SK-N-SH (cell line): ENCODE results near the gene LPGAT1. TPM values are rescaled to one million over a fixed set of nuclear protein-coding genes. Genes with fewer than 3 reads are reported as not detected.

Experiments
- CTCF ChIA-PET: fragments of 300-600, 350-600 bp; formaldehyde crosslinking; extraction: SDS; loops from one replicate; lab custom pipeline; 2021; lab: Yijun Ruan, JAX
- POLR2A ChIA-PET: fragments of 350-600 bp; sonication (Branson Sonifier 250); formaldehyde crosslinking; extraction: SDS; loops from one replicate; lab custom pipeline; 2020; ENCODE audit warnings: antibody characterized with exemption, inconsistent platforms; lab: Yijun Ruan, JAX
- DNase-seq: peaks from one replicate; pipeline ENCODE4 v3.0.0; 2012
- H2AFZ ChIP-seq: fragments of 200-600 bp; sonication (generic); 2 replicates; pipeline ENCODE4 v1.8.1; 2016; ENCODE audit warnings: antibody characterized with exemption, mild to moderate bottlenecking, low read depth
- H3F3A ChIP-seq: fragments of 200-600 bp; sonication (generic); replicated peaks from 2 replicates; pipeline ENCODE3; 2016; ENCODE audit warnings: antibody characterized with exemption, mild to moderate bottlenecking; ENCODE audit not compliant: insufficient read depth
- H3K27ac ChIP-seq, 2 experiments: fragments of 200-500 bp in 1 of 2; fragments of 200-600 bp in 1 of 2; sonication (Bioruptor generic) in 1 of 2; sonication (generic), shearing (Covaris generic) in 1 of 2; 2 replicates each; pipeline versions ENCODE4 v1.5.1 to v1.6.1; 2014 to 2016; ENCODE audit warnings: low read depth in 2 of 2, inconsistent platforms in 1 of 2, low read length in 1 of 2, mild to moderate bottlenecking in 1 of 2, mixed read lengths in 1 of 2
- H3K27me3 ChIP-seq: fragments of 200-600 bp; sonication (generic), shearing (Covaris generic); 2 replicates; pipeline ENCODE4 v1.6.1; 2016; ENCODE audit warnings: mixed run types; ENCODE audit not compliant: insufficient read depth
- H3K36me3 ChIP-seq, 2 experiments: fragments of 200-500 bp in 1 of 2; fragments of 200-600 bp in 1 of 2; sonication (Bioruptor generic) in 1 of 2; sonication (generic) in 1 of 2; replicated peaks in 1 of 2; 2 replicates each; pipeline versions ENCODE3 to v1.5.1; 2014 to 2016; ENCODE audit warnings: low read length in 1 of 2, mild to moderate bottlenecking in 1 of 2; ENCODE audit not compliant: insufficient read depth in 2 of 2, control insufficient read depth in 1 of 2
- H3K4me1 ChIP-seq, 2 experiments: fragments of 200-500 bp in 1 of 2; fragments of 200-600 bp in 1 of 2; sonication (Bioruptor generic) in 1 of 2; sonication (generic), shearing (Covaris generic) in 1 of 2; 2 replicates each; pipeline versions ENCODE4 v1.5.1 to v1.6.1; 2014 to 2016; ENCODE audit warnings: low read depth in 1 of 2, low read length in 1 of 2, mixed run types in 1 of 2; ENCODE audit not compliant: insufficient read depth in 2 of 2, control insufficient read depth in 1 of 2
- H3K4me2 ChIP-seq: fragments of 200-600 bp; sonication (generic), shearing (Covaris generic); 2 replicates; pipeline ENCODE4 v1.6.1; 2017; ENCODE audit warnings: mixed run types
- H3K4me3 ChIP-seq, 2 experiments: fragments of 200-500 bp in 1 of 2; fragments of 200-600 bp in 1 of 2; sonication (Bioruptor generic) in 1 of 2; sonication (generic), shearing (Covaris generic) in 1 of 2; 2 replicates each; pipeline versions ENCODE4 v1.5.1 to v1.8.1; 2014 to 2016; ENCODE audit warnings: low read depth in 2 of 2, inconsistent platforms in 1 of 2, low read length in 1 of 2, mild to moderate bottlenecking in 1 of 2, mixed read lengths in 1 of 2, moderate library complexity in 1 of 2
- H3K79me2 ChIP-seq: fragments of 200-600 bp; sonication (generic); 2 replicates; pipeline ENCODE4 v1.8.1; 2017; ENCODE audit warnings: mild to moderate bottlenecking; ENCODE audit not compliant: insufficient read depth
- H3K9ac ChIP-seq: fragments of 200-600 bp; sonication (generic); 2 replicates; pipeline ENCODE4 v1.6.1; 2017; ENCODE audit warnings: mixed run types
- H3K9me2 ChIP-seq: fragments of 200-600 bp; sonication (generic); 2 replicates; pipeline ENCODE4 v1.6.1; 2017; ENCODE audit warnings: mixed run types
- H3K9me3 ChIP-seq: fragments of 200-600 bp; sonication (generic); 2 replicates; pipeline ENCODE4 v1.6.1; 2017; ENCODE audit warnings: mixed run types, mild to moderate bottlenecking, moderate library complexity
- H4K20me1 ChIP-seq: fragments of 200-600 bp; sonication (generic); 2 replicates; pipeline ENCODE4 v1.6.1; 2017; ENCODE audit warnings: mild to moderate bottlenecking, mixed run types; ENCODE audit not compliant: insufficient read depth
- CHD2 ChIP-seq: fragments of 150-350 bp; IDR thresholded peaks from 2 replicates; pipeline ENCODE4 v1.6.1; 2018; ENCODE audit warnings: low read length; ENCODE audit not compliant: partially characterized antibody
- CTCF ChIP-seq: fragments of 200-600 bp; sonication (generic); IDR thresholded peaks from 2 replicates; pipeline ENCODE4 v1.6.1; 2017; ENCODE audit warnings: antibody characterized with exemption, mild to moderate bottlenecking, moderate library complexity
- ELF1 ChIP-seq: IDR thresholded peaks from 2 replicates; pipeline ENCODE4 v1.4.0; 2012
- EP300 ChIP-seq, 2 experiments: IDR thresholded peaks; 2 replicates each; pipeline versions ENCODE4 v1.4.0 to v1.6.1; 2012; ENCODE audit warnings: borderline replicate concordance in 1 of 2, low read depth in 1 of 2, low read length in 1 of 2
- EZH2phosphoT487 ChIP-seq: fragments of 200-600 bp; sonication (generic); IDR thresholded peaks from 2 replicates; pipeline ENCODE4 v1.6.1; 2017; ENCODE audit warnings: low read depth, mixed run types, mild to moderate bottlenecking, antibody characterized with exemption, moderate library complexity, borderline replicate concordance
- FOSL2 ChIP-seq: IDR thresholded peaks from 2 replicates; pipeline ENCODE4 v1.4.0; 2012; ENCODE audit warnings: low read depth, mild to moderate bottlenecking, moderate library complexity, borderline replicate concordance
- FOXJ3 ChIP-seq: sonication (generic); formaldehyde crosslinking; IDR thresholded peaks from 2 replicates; pipeline ENCODE4 v1.5.1; 2020; ENCODE audit warnings: mild to moderate bottlenecking, missing genetic modification reagents
- FOXM1 ChIP-seq: IDR thresholded peaks from 2 replicates; pipeline ENCODE4 v1.4.0; 2012; ENCODE audit warnings: low read depth, mild to moderate bottlenecking
- GABPA ChIP-seq: IDR thresholded peaks from 2 replicates; pipeline ENCODE4 v1.4.0; 2012; ENCODE audit warnings: low read depth, mild to moderate bottlenecking
- GATA2 ChIP-seq: sonication (generic); formaldehyde crosslinking; IDR thresholded peaks from 2 replicates; pipeline ENCODE4 v1.5.0; 2020; ENCODE audit warnings: mild to moderate bottlenecking, missing genetic modification reagents
- JUND ChIP-seq: IDR thresholded peaks from 2 replicates; pipeline ENCODE4 v1.4.0; 2012
- MXI1 ChIP-seq: IDR thresholded peaks from 2 replicates; pipeline ENCODE4 v1.6.1; 2012; ENCODE audit warnings: mild to moderate bottlenecking, low read depth, low read length, improper control_type of control experiment
- POLR2AphosphoS5 ChIP-seq: IDR thresholded peaks from 2 replicates; pipeline ENCODE4 v1.6.1; 2012; ENCODE audit warnings: low read depth, low read length
- RAD21 ChIP-seq: IDR thresholded peaks from 2 replicates; pipeline ENCODE4 v1.6.1; 2012; ENCODE audit warnings: mild to moderate bottlenecking, low read length
- RCOR1 ChIP-seq: fragments of 150-350 bp; IDR thresholded peaks from 2 replicates; pipeline ENCODE4 v1.6.1; 2017; ENCODE audit warnings: antibody characterized with exemption, low read length
- RFX5 ChIP-seq: IDR thresholded peaks from 2 replicates; pipeline ENCODE4 v1.6.1; 2012; ENCODE audit warnings: mild to moderate bottlenecking, improper control_type of control experiment, low read length
- TAF1 ChIP-seq: IDR thresholded peaks from 2 replicates; pipeline ENCODE4 v1.6.1; 2012; ENCODE audit warnings: low read depth, mild to moderate bottlenecking, low read length, moderate library complexity, borderline replicate concordance
- TCF12 ChIP-seq: IDR thresholded peaks from 2 replicates; pipeline ENCODE4 v1.4.0; 2012
- TEAD4 ChIP-seq: IDR thresholded peaks from 2 replicates; pipeline ENCODE4 v1.4.0; 2012; ENCODE audit warnings: mild to moderate bottlenecking, borderline replicate concordance; ENCODE audit not compliant: insufficient read depth
- USF1 ChIP-seq: IDR thresholded peaks from 2 replicates; pipeline ENCODE4 v1.4.0; 2012; ENCODE audit warnings: low read depth, borderline replicate concordance
- USF2 ChIP-seq: fragments of 150-350 bp; IDR thresholded peaks from 2 replicates; pipeline ENCODE4 v1.6.1; 2017; ENCODE audit warnings: antibody characterized with exemption, low read length, low read depth, borderline replicate concordance
- YY1 ChIP-seq: IDR thresholded peaks from 2 replicates; pipeline ENCODE4 v1.4.0; 2012; ENCODE audit warnings: low read depth, mild to moderate bottlenecking
- WGBS: methylation state at CpG from one replicate; pipeline ENCODE4 v1.1.6; 2017; ENCODE audit warnings: low lambda C conversion rate; 5-methylcytosine and 5-hydroxymethylcytosine counted together
- polyA plus RNA-seq, 3 experiments: library from polyadenylated mRNA; depleted of rRNA; stranded (reverse); fragments of >200 nt; gene quantifications; 2 replicates each; pipeline ENCODE4 v1.2.3, GENCODE V29; 2012
- TF ChIP-seq, protein P1 (sequence below): fragments of 150-350 bp; IDR thresholded peaks from 2 replicates; pipeline ENCODE4 v1.6.1; 2016; ENCODE audit warnings: mild to moderate bottlenecking, low read depth, low read length

The LPGAT1 gene
- polyA plus RNA-seq, 1 of the 3 experiments (the other 2 are of a cell fraction): 4.8 TPM

DNA sequence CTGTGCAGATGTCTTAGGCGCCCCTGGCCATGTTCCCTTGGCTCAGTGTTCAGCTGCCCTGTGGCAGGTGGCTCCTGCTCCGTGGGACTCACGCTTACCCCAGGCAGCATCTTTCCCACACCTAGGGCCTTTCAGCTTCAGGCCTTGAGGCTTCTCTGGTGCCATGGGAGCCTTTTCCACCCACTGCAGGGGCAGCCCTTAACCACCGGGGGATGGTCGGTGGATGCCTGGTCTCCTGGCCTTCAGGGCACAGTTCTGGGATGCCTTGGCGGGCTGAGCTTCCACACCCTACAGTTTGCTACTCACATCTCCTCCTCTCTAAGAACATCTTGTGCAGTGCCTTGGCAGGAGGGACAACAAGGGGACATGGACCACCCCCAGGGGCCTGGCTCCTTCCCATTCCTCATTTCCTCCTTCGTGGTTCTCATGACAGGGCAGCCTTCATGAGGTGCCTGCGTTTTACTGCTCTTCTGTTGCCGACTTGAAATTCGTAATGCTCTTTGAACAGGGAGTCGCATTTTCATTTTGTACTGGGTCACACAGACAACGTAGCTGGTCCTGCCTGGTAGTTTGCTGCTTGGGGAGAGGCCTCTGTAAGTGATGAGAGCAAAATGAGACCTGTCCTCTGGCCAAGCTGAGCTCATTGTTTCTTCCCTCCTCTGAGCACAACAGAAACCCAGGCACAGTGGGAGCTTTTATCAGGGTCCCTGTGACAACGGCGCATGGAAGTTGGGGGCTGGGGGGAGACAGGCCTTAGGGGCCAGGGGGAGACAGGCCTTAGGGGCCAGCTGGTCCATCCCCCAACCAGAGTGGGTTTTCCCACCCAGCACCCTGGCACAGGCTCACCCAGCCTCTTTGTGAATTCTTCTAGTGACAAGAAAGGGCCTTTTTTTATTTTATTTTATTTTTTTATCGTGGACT, 93.2 kb downstream of the LPGAT1 start:
- WGBS: 95% methylated on average over 13 of the region's 15 CpGs
- peaks cover 18% of the 10 kb centered on the region for H3F3A ChIP-seq
- H3K4me2 ChIP-seq: no peak overlapping the region
- TF ChIP-seq EP300 (IDR thresholded peaks at IDR 0.05; ENCODE audit: borderline replicate concordance in 1 of 2, low read depth in 1 of 2, low read length in 1 of 2) (no peak), RFX5 (no peak), FOXM1 (no peak), POLR2AphosphoS5 (no peak), FOXJ3 (no peak), TAF1 (no peak), RCOR1 (no peak), TCF12 (no peak)
- TF ChIP-seq, all 33 proteins: peak for 0
- CTCF ChIA-PET: interaction anchor here (1.1 to 2.7 kb wide), 3 partner anchors 14 to 39 kb away, joined by 3 to 8 read pairs (median 5); no protein-coding TSS in a partner anchor
- no peak overlapping the region for H3K4me3 ChIP-seq
- H3K4me1 ChIP-seq: peaks cover 18 to 25% of the 10 kb centered on the region in 2 experiments; a peak in 3 of 4 replicates
- no peaks in the 10 kb centered on the region for H3K79me2 ChIP-seq
- H2AFZ ChIP-seq: no peak overlapping the region
- no peaks in the 10 kb centered on the region for H3K36me3 ChIP-seq
- no peak overlapping the region for H3K27ac ChIP-seq
- no peaks in the 10 kb centered on the region for H3K9me3 ChIP-seq
- no peaks in the 10 kb centered on the region for H4K20me1 ChIP-seq
- no peak for DNase-seq
- POLR2A ChIA-PET: no interaction called here
- no peak overlapping the region for H3K9ac ChIP-seq
- H3K9me2 ChIP-seq: no peaks in the 10 kb centered on the region
- no peaks in the 10 kb centered on the region for H3K27me3 ChIP-seq

DNA sequence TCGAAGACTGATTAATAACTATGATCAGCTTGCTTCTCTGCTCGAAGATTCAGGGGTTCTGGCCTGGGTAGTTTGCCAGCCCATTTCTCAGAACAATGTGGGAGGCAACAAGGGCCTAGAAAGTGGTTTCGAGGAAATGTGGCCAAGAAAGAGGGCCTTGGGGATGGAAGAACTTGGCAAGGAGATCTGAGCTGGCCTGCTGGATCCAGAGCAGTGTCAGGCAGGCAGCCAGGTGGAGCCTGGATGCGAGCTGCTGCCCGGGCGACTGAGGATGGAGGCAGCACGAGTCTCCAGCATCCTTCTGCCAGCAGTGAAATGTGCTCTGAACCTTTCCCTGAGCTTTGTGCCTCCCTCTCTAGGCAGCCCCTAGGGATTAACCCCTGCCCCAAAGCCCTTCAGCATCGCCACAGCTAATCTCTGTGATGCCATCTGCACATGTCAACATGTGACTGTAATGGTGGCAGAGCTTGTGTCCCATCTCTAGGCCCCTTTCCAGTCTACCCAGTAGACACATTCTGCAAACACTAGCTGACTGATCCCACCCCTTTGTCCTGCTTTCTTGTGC, 94.1 kb downstream of the LPGAT1 start:
- Histone ChIP-seq H3K4me1 (peaks cover 9 to 25% of the 10 kb centered on the region in 2 experiments; a peak in 3 of 4 replicates), H3K36me3 (no peaks in the 10 kb centered on the region), H3K27me3 (no peaks in the 10 kb centered on the region), H3K4me2 (peak overlapping the region; percentile 57), H4K20me1 (no peaks in the 10 kb centered on the region), H2AFZ (peak overlapping the region; percentile 48), H3F3A (peaks cover 8% of the 10 kb centered on the region), H3K9me3 (no peaks in the 10 kb centered on the region), H3K27ac (peak overlapping the region; percentile 72 to 78), H3K4me3 (no peak overlapping the region), H3K79me2 (no peaks in the 10 kb centered on the region), H3K9me2 (no peaks in the 10 kb centered on the region), H3K9ac (no peak overlapping the region)
- ChIA-PET CTCF (interaction anchor here (1.1 to 2.7 kb wide), 4 partner anchors 13 to 56 kb away, joined by 3 to 8 read pairs (median 6); no protein-coding TSS in a partner anchor), POLR2A (no interaction called here)
- no peak for DNase-seq
- WGBS: 96% methylated on average over 6 of the region's 8 CpGs
- TF ChIP-seq USF2: no peak
- no peak for TF ChIP-seq ELF1
- no peak for TF ChIP-seq JUND
- TF ChIP-seq FOXM1: no peak
- no peak for TF ChIP-seq YY1
- TF ChIP-seq RAD21: no peak
- TF ChIP-seq CHD2: no peak
- TF ChIP-seq EZH2phosphoT487: no peak
- no peak for TF ChIP-seq FOSL2
- TF ChIP-seq, protein P1, sequence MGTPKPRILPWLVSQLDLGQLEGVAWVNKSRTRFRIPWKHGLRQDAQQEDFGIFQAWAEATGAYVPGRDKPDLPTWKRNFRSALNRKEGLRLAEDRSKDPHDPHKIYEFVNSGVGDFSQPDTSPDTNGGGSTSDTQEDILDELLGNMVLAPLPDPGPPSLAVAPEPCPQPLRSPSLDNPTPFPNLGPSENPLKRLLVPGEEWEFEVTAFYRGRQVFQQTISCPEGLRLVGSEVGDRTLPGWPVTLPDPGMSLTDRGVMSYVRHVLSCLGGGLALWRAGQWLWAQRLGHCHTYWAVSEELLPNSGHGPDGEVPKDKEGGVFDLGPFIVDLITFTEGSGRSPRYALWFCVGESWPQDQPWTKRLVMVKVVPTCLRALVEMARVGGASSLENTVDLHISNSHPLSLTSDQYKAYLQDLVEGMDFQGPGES: no peak
- no peak for TF ChIP-seq MXI1
- TF ChIP-seq GABPA: no peak
- no peak for TF ChIP-seq FOXJ3
- TF ChIP-seq GATA2: no peak
- TF ChIP-seq RCOR1: no peak
- TF ChIP-seq TEAD4: no peak
- TF ChIP-seq USF1: no peak
- no peak for TF ChIP-seq CTCF
- no peak for TF ChIP-seq TCF12
